Amniotic epithelial cell (primary cell): Measurements from ENCODE around the gene TRIM54.

Experiments
- DNase-seq: peaks from one replicate; pipeline ENCODE4 v3.0.0-alpha.2; 2010; ENCODE audit warnings: low read depth

The TRIM54 gene

DNA sequence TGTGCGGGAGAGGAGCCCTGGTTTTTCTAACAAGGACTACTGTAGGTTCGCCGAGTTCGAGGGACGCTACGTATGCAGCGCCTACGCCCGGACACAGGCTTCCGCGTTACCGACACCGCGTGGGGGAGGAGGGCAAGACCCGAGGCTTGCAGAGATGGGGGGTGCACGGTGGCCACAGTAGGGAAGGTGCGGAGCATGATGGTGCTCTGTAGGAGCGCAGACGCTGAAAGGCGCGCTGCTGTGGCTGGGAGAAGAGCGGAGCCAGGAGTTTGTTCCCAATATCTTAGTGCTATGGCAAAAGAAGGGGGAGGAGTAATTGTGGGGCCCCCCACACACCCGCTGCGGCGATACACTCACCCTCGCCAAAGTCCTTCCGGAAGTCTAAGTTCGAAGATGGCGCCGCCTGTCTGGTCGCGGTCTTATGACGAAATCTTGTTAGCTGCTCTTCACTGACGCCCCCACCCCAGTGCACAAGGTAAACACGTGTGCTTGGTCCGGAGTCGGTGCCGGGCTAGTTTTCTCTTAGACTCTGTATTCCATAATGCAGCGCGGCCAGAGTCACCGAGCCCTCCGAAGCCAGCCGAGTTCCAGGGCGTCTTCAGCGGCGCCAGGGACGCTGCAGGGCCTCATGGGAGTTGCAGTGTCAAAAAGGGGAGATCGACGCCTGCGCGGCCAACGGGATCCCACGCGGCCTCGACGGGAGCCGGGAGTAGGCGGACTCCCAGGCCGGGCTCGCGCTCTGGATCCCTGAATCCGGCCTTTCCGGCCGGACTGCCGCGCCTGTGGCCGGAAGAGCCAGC lies 74.4 kb downstream of the TRIM54 start, which contains the start of gene GTF3C2:
GTF3C2 (minus strand) TSS at position 383 of the 800 bp plus-strand sequence. CDS start 13,210 bp downstream, outside the sequence.
- DNase-seq, result peak; percentile 96
